Ectodermal cell (in vitro differentiated cells): Measurements from ENCODE around the gene GANAB.

ENCODE experiments used
- H3K27ac ChIP-seq: 2 replicates; pipeline ENCODE4 v1.7.0; 2013; ENCODE audit warnings: mild to moderate bottlenecking, low read depth, low read length; ENCODE audit not compliant: insufficient read depth, poor library complexity, severe bottlenecking
- H3K27me3 ChIP-seq: 2 replicates; pipeline ENCODE4 v1.7.0; 2013; ENCODE audit warnings: mild to moderate bottlenecking, low read length; ENCODE audit not compliant: insufficient read depth, control insufficient read depth, poor library complexity, severe bottlenecking
- H3K36me3 ChIP-seq: one replicate; pipeline ENCODE4 v1.7.0; 2013; ENCODE audit warnings: low read length; ENCODE audit not compliant: control insufficient read depth, insufficient read depth
- H3K4me1 ChIP-seq: one replicate; pipeline ENCODE4 v1.7.0; 2013; ENCODE audit warnings: low read length; ENCODE audit not compliant: control insufficient read depth, insufficient read depth
- H3K4me3 ChIP-seq: 2 replicates; pipeline ENCODE4 v1.7.0; 2013; ENCODE audit warnings: low read depth, low read length, control low read depth; ENCODE audit not compliant: insufficient read depth
- H3K9me3 ChIP-seq: 2 replicates; pipeline ENCODE4 v1.7.0; 2013; ENCODE audit warnings: mild to moderate bottlenecking, low read length, moderate library complexity; ENCODE audit not compliant: control insufficient read depth
- WGBS, 2 experiments: methylation state at CpG; one replicate each; pipeline ENCODE4 v1.1.7; 2013; ENCODE audit warnings: missing lambda C conversion rate in 2 of 2; 5-methylcytosine and 5-hydroxymethylcytosine counted together

Gene GANAB

DNA sequence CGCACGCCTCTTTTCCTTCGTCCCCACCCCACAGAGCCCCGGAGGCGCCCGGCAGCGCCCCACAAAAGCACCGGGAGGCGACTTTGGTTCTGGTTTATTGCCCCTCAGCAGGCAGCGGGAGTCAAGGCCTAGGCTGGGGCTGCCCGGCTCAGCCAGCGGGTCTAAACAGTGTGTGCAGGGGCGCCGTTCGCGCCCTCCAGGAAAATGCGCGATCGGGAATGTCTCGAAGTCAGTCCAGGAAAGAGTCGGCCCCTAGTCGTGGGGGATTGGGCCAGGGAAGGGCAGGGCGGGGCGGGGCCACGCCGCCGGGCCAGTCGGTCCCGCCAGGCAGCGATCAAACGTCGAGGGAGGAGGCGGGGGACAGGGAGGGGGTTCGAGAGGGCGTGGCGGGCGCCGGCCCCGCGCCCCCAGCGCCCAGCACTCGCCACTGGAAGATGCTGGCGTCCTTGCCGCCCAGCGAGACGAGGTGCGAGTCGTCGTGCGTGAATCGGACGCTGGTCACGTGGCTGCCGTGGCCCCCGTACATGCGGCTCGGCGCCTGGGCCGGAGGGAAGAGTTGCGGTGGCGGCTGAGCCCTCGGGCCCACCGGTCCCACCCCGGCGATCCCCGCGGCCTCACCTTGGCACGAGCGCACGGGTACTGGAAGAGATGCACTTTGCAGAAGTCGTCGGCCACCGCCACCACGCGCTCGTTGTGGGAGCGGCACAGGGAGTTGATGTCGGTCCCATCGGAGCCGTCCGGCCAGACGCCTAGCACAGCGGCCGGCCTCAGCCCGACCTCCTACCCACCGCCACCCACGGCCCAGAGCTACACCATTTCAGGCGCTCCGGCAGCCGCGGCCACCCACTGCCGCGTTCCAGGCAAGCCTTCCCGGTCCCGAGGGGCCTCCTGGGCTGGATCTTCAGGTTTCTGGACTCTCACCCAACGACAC, 44.0 kb downstream of the GANAB start:
- Histone ChIP-seq H3K36me3 (peaks cover 13% of the 10 kb centered on the region), H3K4me3 (peak overlapping the region; percentile 98), H3K27ac (peak overlapping the region; percentile 78), H3K9me3 (no peaks in the 10 kb centered on the region), H3K4me1 (peaks cover 30% of the 10 kb centered on the region), H3K27me3 (peaks cover 18% of the 10 kb centered on the region)
- WGBS, 2 experiments, result 3% methylated on average over 96 of the region's 96 CpGs

GRCh38 chr11:62601372-62602140, 44.9 kb downstream of the GANAB start, which contains the start of gene MTA2:
MTA2 (minus strand) TSS chr11:62601865; CDS start chr11:62601450, 415 bp downstream.
- peak within 1 kb of the TSS; percentile 84 for H3K27ac ChIP-seq
- H3K36me3 ChIP-seq, result peaks cover 15% of the 10 kb centered on the region
- peak within 1 kb of the TSS; percentile 98 for H3K4me3 ChIP-seq
- H3K4me1 ChIP-seq, result peaks cover 30% of the 10 kb centered on the region
- whole genome bisulfite sequencing, 2 experiments, result 0% methylated on average over 83 of the region's 83 CpGs
- no peaks in the 10 kb centered on the region for H3K9me3 ChIP-seq
- H3K27me3 ChIP-seq, result peaks cover 18% of the 10 kb centered on the region

- H3K27me3 ChIP-seq, result peaks cover 18% of the 10 kb centered on the region
Observed at GRCh38 chr11:62601122-62601371, 45.4 kb downstream of the GANAB start.

DNA sequence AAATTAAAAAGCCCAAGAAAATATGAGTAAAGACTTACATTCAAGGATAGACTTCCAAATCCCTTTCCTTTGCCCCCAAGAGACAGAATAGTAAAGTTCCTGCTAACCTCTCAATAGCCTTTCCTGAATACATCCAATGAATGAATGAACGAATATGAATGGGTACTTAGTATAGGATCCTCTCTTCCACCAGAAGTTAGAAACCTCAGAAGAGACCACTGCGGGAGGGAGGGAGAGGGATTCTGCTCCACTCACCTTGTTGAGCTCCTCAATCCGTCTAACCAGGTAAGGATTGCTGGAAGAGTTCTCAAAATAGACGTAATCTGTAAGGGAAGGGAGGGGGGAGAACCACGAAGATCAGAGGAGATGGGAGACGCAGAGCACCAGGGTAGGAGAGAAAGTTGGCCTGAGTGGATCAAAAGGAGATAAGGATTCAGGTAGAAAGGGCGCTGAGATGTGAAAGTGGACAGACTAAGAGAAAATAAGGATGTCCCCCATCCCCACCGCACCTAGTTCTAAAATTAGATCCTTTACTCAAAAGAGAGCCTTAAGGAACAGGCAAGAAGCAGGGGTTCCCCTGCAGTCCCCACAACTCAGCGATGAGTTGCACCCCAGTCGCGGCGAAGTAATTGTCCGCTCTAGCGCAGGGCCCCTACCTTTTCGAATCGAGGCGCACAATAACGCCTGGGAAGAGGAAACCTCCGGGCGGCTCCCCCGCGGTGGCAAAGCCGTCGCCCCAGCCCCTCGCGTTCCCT, 45.9 kb downstream of the GANAB start:
- H3K27ac ChIP-seq, result peak overlapping the region; percentile 84
- peak overlapping the region; percentile 98 for H3K4me3 ChIP-seq
- peaks cover 30% of the 10 kb centered on the region for H3K4me1 ChIP-seq
- 1 to 3% methylated on average over 26 of the region's 26 CpGs for WGBS, 2 experiments
- peaks cover 18% of the 10 kb centered on the region for H3K27me3 ChIP-seq
- H3K9me3 ChIP-seq, result no peaks in the 10 kb centered on the region
- peaks cover 25% of the 10 kb centered on the region for H3K36me3 ChIP-seq

More at GRCh38 chr11:62601122-62601371, 45.4 kb downstream of the GANAB start:
- WGBS, 2 experiments, result 0% methylated on average over 30 of the region's 30 CpGs
- H3K36me3 ChIP-seq, result peaks cover 20% of the 10 kb centered on the region
- H3K9me3 ChIP-seq, result no peaks in the 10 kb centered on the region
- peak overlapping the region; percentile 98 for H3K4me3 ChIP-seq
- peak overlapping the region; percentile 84 for H3K27ac ChIP-seq
- peaks cover 30% of the 10 kb centered on the region for H3K4me1 ChIP-seq

DNA sequence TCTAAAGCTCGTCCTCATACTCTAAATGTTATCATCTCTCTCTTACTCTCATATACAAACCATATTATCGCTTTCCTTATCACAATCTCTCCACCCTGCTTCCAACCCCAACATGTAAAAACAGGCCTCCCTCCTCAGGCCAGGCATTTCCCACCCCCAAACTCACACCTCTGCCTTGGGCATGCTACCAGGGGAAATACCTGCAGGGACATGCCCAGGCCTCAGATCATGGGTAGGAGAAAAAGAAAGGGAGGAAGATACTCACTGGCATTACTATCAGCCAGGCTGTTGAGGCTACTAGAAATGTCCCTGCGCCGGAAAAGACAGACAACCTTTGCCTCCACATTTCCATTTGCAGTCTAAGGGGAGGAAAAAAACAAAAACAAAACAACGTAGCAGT, 46.5 kb downstream of the GANAB start:
- Histone ChIP-seq H3K4me3 (peak overlapping the region; percentile 98), H3K27ac (no peak overlapping the region), H3K27me3 (peaks cover 18% of the 10 kb centered on the region), H3K36me3 (peaks cover 27% of the 10 kb centered on the region), H3K9me3 (no peaks in the 10 kb centered on the region), H3K4me1 (peaks cover 24% of the 10 kb centered on the region)
- WGBS, 2 experiments, result 79 to 80% methylated on average over 5 of the region's 5 CpGs

- peaks cover 33% of the 10 kb centered on the region for H3K36me3 ChIP-seq
- no peak overlapping the region for H3K27ac ChIP-seq
- H3K4me1 ChIP-seq, result peaks cover 18% of the 10 kb centered on the region
Observed at GRCh38 chr11:62599069-62599696, 47.2 kb downstream of the GANAB start.

DNA sequence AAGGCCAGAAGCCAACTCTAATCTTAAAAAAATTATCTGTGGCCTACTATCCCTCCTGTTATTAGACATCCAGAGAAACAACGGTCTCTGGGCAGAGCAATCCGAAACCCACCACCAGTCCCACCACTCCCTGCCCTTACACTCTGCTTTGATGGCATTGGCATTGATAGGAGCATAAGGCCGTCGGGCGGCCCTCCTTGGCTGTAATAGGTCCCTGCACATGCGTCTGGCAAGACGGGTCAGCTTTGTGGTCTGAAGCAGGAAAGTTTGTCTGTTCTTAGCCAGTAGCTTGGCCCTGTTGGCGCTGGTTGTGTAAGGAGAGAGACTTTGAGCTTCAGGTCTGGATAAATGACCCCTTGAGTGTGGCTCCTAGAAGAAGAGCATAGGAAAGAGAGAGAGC, 51.3 kb downstream of the GANAB start:
- H3K9me3 ChIP-seq, result no peaks in the 10 kb centered on the region
- H3K36me3 ChIP-seq, result peaks cover 39% of the 10 kb centered on the region
- WGBS, 2 experiments, result 94 to 97% methylated on average over 8 of the region's 8 CpGs
- no peaks in the 10 kb centered on the region for H3K27me3 ChIP-seq
- peaks cover 14% of the 10 kb centered on the region for H3K4me1 ChIP-seq
- no peak overlapping the region for H3K4me3 ChIP-seq
- no peak overlapping the region for H3K27ac ChIP-seq

More at GRCh38 chr11:62599069-62599696, 47.2 kb downstream of the GANAB start:
- Histone ChIP-seq H3K9me3 (no peaks in the 10 kb centered on the region), H3K4me3 (no peak overlapping the region), H3K27me3 (peaks cover 18% of the 10 kb centered on the region)
- WGBS, 2 experiments, result 65 to 66% methylated on average over 7 of the region's 7 CpGs

- H3K27me3 ChIP-seq, result no peaks in the 10 kb centered on the region
- peaks cover 36% of the 10 kb centered on the region for H3K36me3 ChIP-seq
- H3K9me3 ChIP-seq, result no peaks in the 10 kb centered on the region
- H3K4me3 ChIP-seq, result no peak overlapping the region
- WGBS, 2 experiments, result 67 to 69% methylated on average over 13 of the region's 13 CpGs
- H3K4me1 ChIP-seq, result peaks cover 3% of the 10 kb centered on the region
- peak overlapping the region; percentile 44 for H3K27ac ChIP-seq
Observed at GRCh38 chr11:62593434-62594044, 52.9 kb downstream of the GANAB start.

GRCh38 chr11:62592989-62593421, 53.4 kb downstream of the GANAB start:
- no peak overlapping the region for H3K27ac ChIP-seq
- no peaks in the 10 kb centered on the region for H3K27me3 ChIP-seq
- peaks cover 32% of the 10 kb centered on the region for H3K36me3 ChIP-seq
- 90 to 91% methylated on average over 8 of the region's 8 CpGs for WGBS, 2 experiments
- H3K4me3 ChIP-seq, result no peak overlapping the region
- H3K4me1 ChIP-seq, result peaks cover 3% of the 10 kb centered on the region
- H3K9me3 ChIP-seq, result no peaks in the 10 kb centered on the region
